Loucy (cell line): ENCODE measurements around the gene TBC1D22A.

Experiments
- EZH2phosphoT487 ChIP-seq: fragments of 200-600 bp; IDR thresholded peaks from 2 replicates; pipeline ENCODE4 v1.6.1; 2018; ENCODE audit warnings: antibody characterized with exemption, mild to moderate bottlenecking, moderate library complexity, borderline replicate concordance
- TF ChIP-seq, protein P1 (sequence below): fragments of 200-600 bp; sonication (generic); conservative IDR thresholded peaks from 2 replicates; pipeline ENCODE4 v1.5.1; 2014; ENCODE audit warnings: mild to moderate bottlenecking, antibody characterized with exemption, low read length

DNA sequence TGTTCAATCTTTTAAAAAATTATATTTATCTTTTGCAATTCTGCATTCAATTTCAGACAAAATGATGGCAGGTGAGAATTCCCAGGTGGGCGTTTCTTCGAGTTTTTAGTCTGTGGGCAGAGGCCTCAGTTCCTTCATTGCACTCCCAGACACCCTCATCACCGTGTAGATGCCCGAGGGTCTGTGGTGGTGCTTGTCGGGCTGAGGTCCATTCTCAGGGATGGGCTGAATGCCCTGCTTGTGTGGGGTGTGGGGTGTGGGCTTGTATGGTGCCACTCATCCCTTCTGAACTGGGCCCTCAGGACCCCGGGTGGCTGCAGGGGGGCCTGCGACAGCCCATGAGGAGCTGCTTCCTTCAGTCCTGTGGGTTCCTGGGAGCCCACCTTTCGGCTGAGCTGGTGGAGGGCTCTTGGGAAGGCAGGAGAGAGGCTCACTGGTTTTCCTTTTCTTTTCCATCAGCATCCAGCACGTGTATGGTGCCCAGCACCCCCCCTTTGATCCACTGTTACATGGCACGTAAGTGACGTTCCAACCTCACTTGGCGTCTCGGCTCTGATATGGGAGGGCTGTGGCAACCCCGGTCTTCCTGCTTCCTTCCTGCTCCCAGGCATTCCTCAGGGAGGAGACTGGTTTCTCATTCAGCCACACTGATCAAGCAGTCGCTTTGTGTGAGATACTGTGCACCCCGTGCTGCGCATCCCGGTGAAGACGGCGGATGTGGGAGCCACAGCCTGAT is 29.8 kb downstream of the TBC1D22A start:
- TF ChIP-seq, protein P1, sequence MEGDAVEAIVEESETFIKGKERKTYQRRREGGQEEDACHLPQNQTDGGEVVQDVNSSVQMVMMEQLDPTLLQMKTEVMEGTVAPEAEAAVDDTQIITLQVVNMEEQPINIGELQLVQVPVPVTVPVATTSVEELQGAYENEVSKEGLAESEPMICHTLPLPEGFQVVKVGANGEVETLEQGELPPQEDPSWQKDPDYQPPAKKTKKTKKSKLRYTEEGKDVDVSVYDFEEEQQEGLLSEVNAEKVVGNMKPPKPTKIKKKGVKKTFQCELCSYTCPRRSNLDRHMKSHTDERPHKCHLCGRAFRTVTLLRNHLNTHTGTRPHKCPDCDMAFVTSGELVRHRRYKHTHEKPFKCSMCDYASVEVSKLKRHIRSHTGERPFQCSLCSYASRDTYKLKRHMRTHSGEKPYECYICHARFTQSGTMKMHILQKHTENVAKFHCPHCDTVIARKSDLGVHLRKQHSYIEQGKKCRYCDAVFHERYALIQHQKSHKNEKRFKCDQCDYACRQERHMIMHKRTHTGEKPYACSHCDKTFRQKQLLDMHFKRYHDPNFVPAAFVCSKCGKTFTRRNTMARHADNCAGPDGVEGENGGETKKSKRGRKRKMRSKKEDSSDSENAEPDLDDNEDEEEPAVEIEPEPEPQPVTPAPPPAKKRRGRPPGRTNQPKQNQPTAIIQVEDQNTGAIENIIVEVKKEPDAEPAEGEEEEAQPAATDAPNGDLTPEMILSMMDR: no peak
- no peak for TF ChIP-seq EZH2phosphoT487
